ENCODE results near the gene SHCBP1L.

SHCBP1L gene

GRCh38 chr1:182890927-182891610, 61.9 kb downstream of the SHCBP1L start:
- no peak for DNase-seq (ENCODE audit: low read depth)

- peak; percentile 2 for DNase-seq (ENCODE audit: low read depth)
Observed at GRCh38 chr1:182889997-182890396, 63.0 kb downstream of the SHCBP1L start.

- no peak for DNase-seq (ENCODE audit: low read depth)
Observed at GRCh38 chr1:182888736-182889531, 64.0 kb downstream of the SHCBP1L start.

- DNase-seq (ENCODE audit: low read depth): no peak
Observed at GRCh38 chr1:182886985-182887384, 66.0 kb downstream of the SHCBP1L start.

GRCh38 chr1:182885591-182885990, 67.4 kb downstream of the SHCBP1L start:
- DNase-seq (ENCODE audit: low read depth): no peak

GRCh38 chr1:182884872-182885271, 68.1 kb downstream of the SHCBP1L start:
- DNase-seq (ENCODE audit: low read depth): no peak

GRCh38 chr1:182877842-182878241, 75.1 kb downstream of the SHCBP1L start:
- DNase-seq (ENCODE audit: low read depth): no peak

GRCh38 chr1:182877331-182877730, 75.6 kb downstream of the SHCBP1L start:
- DNase-seq (ENCODE audit: low read depth): no peak

GRCh38 chr1:182875889-182876288, 77.1 kb downstream of the SHCBP1L start:
- no peak for DNase-seq (ENCODE audit: low read depth)

GRCh38 chr1:182872881-182873280, 80.1 kb downstream of the SHCBP1L start:
- DNase-seq (ENCODE audit: low read depth): no peak

- no peak for DNase-seq (ENCODE audit: low read depth)
Observed at GRCh38 chr1:182869241-182869666, 83.7 kb downstream of the SHCBP1L start.

GRCh38 chr1:182867861-182868260, 85.1 kb downstream of the SHCBP1L start:
- DNase-seq (ENCODE audit: low read depth): no peak

- DNase-seq (ENCODE audit: low read depth): no peak
Observed at GRCh38 chr1:182863940-182864339, 89.0 kb downstream of the SHCBP1L start.

GRCh38 chr1:182862827-182863226, 90.1 kb downstream of the SHCBP1L start:
- DNase-seq (ENCODE audit: low read depth): no peak

- no peak for DNase-seq (ENCODE audit: low read depth)
Observed at GRCh38 chr1:182861994-182862393, 91.0 kb downstream of the SHCBP1L start.

- no peak for DNase-seq (ENCODE audit: low read depth)
Observed at GRCh38 chr1:182860658-182861057, 92.3 kb downstream of the SHCBP1L start.

GRCh38 chr1:182857212-182857611, 95.8 kb downstream of the SHCBP1L start:
- no peak for DNase-seq (ENCODE audit: low read depth)

- no peak for DNase-seq (ENCODE audit: low read depth)
Observed at GRCh38 chr1:182855911-182856310, 97.1 kb downstream of the SHCBP1L start.

- DNase-seq (ENCODE audit: low read depth): no peak
Observed at GRCh38 chr1:182851825-182852224, 101.1 kb downstream of the SHCBP1L start.

GRCh38 chr1:182850319-182850718, 102.6 kb downstream of the SHCBP1L start:
- DNase-seq (ENCODE audit: low read depth): no peak

Measured in activated gamma-delta T cell treated with anti-CD3 and anti-CD28 coated beads, Interleukin-2, amount 50 U/mL, for 16 hours (primary cell).